B cell (primary cell): Measurements from ENCODE around the gene SLIT3. TPM values are rescaled to one million over a fixed set of nuclear protein-coding genes. Genes with fewer than 3 reads are reported as not detected.

Experiments
- ATAC-seq: fragments of 200-7000 bp; cut with Tn5 transposase; one replicate; pipeline ENCODE4 v1.10.0; 2021; ENCODE audit warnings: low read depth, mild to moderate bottlenecking, moderate number of reproducible peaks, moderate library complexity
- CTCF ChIA-PET: fragments of 350-600 bp; sonication (Branson Sonifier 250); formaldehyde crosslinking; loops from one replicate; lab custom pipeline; 2021; ENCODE audit warnings: antibody characterized with exemption, inconsistent platforms; lab: Charles Lee
- POLR2A ChIA-PET: fragments of 350-600 bp; sonication (Branson Sonifier 250); formaldehyde crosslinking; loops from one replicate; lab custom pipeline; 2021; ENCODE audit warnings: antibody characterized with exemption; lab: Charles Lee
- DNase-seq: peaks from one replicate; pipeline ENCODE4 v3.0.0; 2013
- H2AFZ ChIP-seq: 2 replicates; pipeline ENCODE4 v1.6.1; 2012; ENCODE audit warnings: mild to moderate bottlenecking, low read depth, low read length; ENCODE audit not compliant: insufficient read depth, poor library complexity, severe bottlenecking
- H3K27ac ChIP-seq, 2 donors: 1 replicate in 1 of 2; 2 replicates in 1 of 2; pipeline ENCODE4 v1.5.1; 2012 to 2013; ENCODE audit warnings: low read length in 2 of 2, mild to moderate bottlenecking in 2 of 2, moderate library complexity in 1 of 2
- H3K27me3 ChIP-seq, 4 experiments: fragments of 200-600 bp in 1 of 4; sonication (generic) in 1 of 4; replicated peaks in 1 of 4; 1 replicate in 2 of 4; 2 replicates in 2 of 4; pipeline versions ENCODE4 v1.6.1 to v1.7.0; 2013 to 2016; ENCODE audit warnings: low read length in 3 of 4, mild to moderate bottlenecking in 2 of 4, mixed read lengths in 1 of 4, moderate library complexity in 1 of 4; ENCODE audit not compliant: insufficient read depth in 4 of 4, control insufficient read depth in 3 of 4; ENCODE audit errors: control extremely low read depth in 1 of 4
- H3K36me3 ChIP-seq, 2 experiments: replicated peaks in 1 of 2; 1 replicate in 1 of 2; 2 replicates in 1 of 2; pipeline versions ENCODE4 v1.6.1 to v1.7.1; 2013; ENCODE audit warnings: low read length in 1 of 2; ENCODE audit not compliant: insufficient read depth in 2 of 2, control insufficient read depth in 1 of 2; ENCODE audit errors: control extremely low read depth in 1 of 2, extremely low read depth in 1 of 2
- H3K4me1 ChIP-seq, 2 donors: fragments of 200-600 bp in 1 of 2; sonication (generic) in 1 of 2; 1 replicate in 1 of 2; 2 replicates in 1 of 2; pipeline versions ENCODE4 v1.5.1 to v1.6.1; 2013 to 2017; ENCODE audit warnings: low read length in 2 of 2; ENCODE audit not compliant: control insufficient read depth in 2 of 2, insufficient read depth in 2 of 2
- H3K4me2 ChIP-seq: replicated peaks from 2 replicates; pipeline ENCODE3; 2012; ENCODE audit warnings: mild to moderate bottlenecking, low read depth, low read length; ENCODE audit not compliant: poor library complexity, severe bottlenecking
- H3K4me3 ChIP-seq, 5 experiments: fragments of 200-600 bp in 1 of 5; sonication (generic) in 1 of 5; 1 replicate in 3 of 5; 2 replicates in 2 of 5; pipeline versions ENCODE4 v1.5.1 to v1.7.0; 2011 to 2016; ENCODE audit warnings: low read length in 4 of 5, mild to moderate bottlenecking in 4 of 5, low read depth in 2 of 5, control low read depth in 1 of 5, moderate library complexity in 1 of 5; ENCODE audit not compliant: insufficient read depth in 1 of 5; ENCODE audit errors: control extremely low read depth in 1 of 5, extremely low read depth in 1 of 5
- H3K79me2 ChIP-seq: fragments of 200-600 bp; sonication (generic); one replicate; pipeline ENCODE4 v1.6.0; 2016; ENCODE audit warnings: low read length; ENCODE audit not compliant: control insufficient read depth, insufficient read depth
- H3K9ac ChIP-seq: fragments of 200-600 bp; sonication (generic); 2 replicates; pipeline ENCODE4 v1.6.1; 2017; ENCODE audit warnings: mild to moderate bottlenecking, low read length, moderate library complexity
- H3K9me3 ChIP-seq, 3 donors: one replicate each; pipeline versions ENCODE4 v1.6.1 to v1.7.1; 2013; ENCODE audit warnings: low read length in 2 of 3; ENCODE audit not compliant: control insufficient read depth in 2 of 3, insufficient read depth in 1 of 3; ENCODE audit errors: control extremely low read depth in 1 of 3
- H4K20me1 ChIP-seq: 2 replicates; pipeline ENCODE4 v1.6.0; 2012; ENCODE audit warnings: mild to moderate bottlenecking, low read length; ENCODE audit not compliant: insufficient read depth, control insufficient read depth, poor library complexity, severe bottlenecking
- H3K27ac Mint-ChIP-seq: one replicate; pipeline ENCODE4 v1.8.0; 2021; ENCODE audit warnings: mixed read lengths
- H3K27me3 Mint-ChIP-seq: one replicate; pipeline ENCODE4 v1.8.0; 2021; ENCODE audit warnings: mixed read lengths
- H3K4me1 Mint-ChIP-seq: one replicate; pipeline ENCODE4 v1.8.0; 2021; ENCODE audit warnings: mixed read lengths
- H3K4me3 Mint-ChIP-seq: one replicate; pipeline ENCODE4 v1.8.0; 2021; ENCODE audit warnings: mixed read lengths
- H3K9me3 Mint-ChIP-seq: one replicate; pipeline ENCODE4 v1.8.0; 2022; ENCODE audit warnings: mixed read lengths; ENCODE audit not compliant: insufficient read depth
- EZH2 ChIP-seq: IDR thresholded peaks from 2 replicates; pipeline ENCODE4 v1.6.1; 2012; ENCODE audit warnings: borderline replicate concordance, low read depth, mild to moderate bottlenecking, moderate library complexity, low read length; ENCODE audit not compliant: insufficient read depth, poor library complexity, severe bottlenecking
- whole genome bisulfite sequencing: methylation state at CpG from one replicate; pipeline ENCODE4 v1.1.5; 2013; ENCODE audit warnings: missing lambda C conversion rate; ENCODE audit not compliant: insufficient coverage; 5-methylcytosine and 5-hydroxymethylcytosine counted together
- intact Hi-C: fragments of 100-400 bp; cut with micrococcal nuclease; formaldehyde crosslinking; loops from one replicate; pipeline ENCODE4 v1.10.0; 2022
- polyA plus RNA-seq: library from polyadenylated mRNA; depleted of rRNA; stranded (reverse); fragments of >200 nt; gene quantifications from 2 replicates; pipeline ENCODE4 v1.2.3, GENCODE V29; 2012
- total RNA-seq, 2 donors: library from RNA; stranded (reverse); fragments of 120-200 nt in 1 of 2; gene quantifications; 1 replicate in 1 of 2; 2 replicates in 1 of 2; pipeline versions ENCODE4 v1.2.3 to v1.2.4, GENCODE V29; 2013 to 2022
- TF ChIP-seq, protein P1 (sequence below): fragments of 200-600 bp; IDR thresholded peaks from one replicate; pipeline ENCODE4 v1.8.0; 2022; ENCODE audit warnings: antibody characterized with exemption, mild to moderate bottlenecking

Gene SLIT3
- total and polyA plus RNA-seq, 2 donors (not counting 1 experiment from before 2014, with no cell fraction given), result not detected

DNA sequence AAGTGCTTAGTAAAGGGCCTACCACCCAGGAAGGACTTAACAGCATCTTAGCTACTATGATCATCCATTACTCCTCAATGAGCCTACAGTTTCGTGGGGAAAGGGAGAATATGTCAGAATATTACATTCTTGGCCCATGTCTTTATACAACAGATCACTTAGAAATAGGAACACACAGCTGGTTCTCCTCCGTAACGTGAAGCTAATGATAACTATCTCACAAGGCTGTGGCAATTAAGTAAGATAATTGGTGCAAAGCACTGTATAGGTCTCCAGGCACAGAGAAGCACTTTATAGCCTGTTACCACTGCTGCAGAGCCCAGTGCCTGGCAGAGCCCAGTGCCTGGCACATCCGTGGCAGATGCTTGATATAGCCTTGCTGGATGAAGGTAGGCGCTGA, 347.6 kb downstream of the SLIT3 start:
- intact Hi-C loops, result no loop called here
- Mint-ChIP-seq H3K4me1 (no peaks in the 10 kb centered on the region), H3K4me3 (no peak overlapping the region), H3K27ac (no peak overlapping the region), H3K9me3 (no peaks in the 10 kb centered on the region), H3K27me3 (peaks cover 4% of the 10 kb centered on the region)
- ChIA-PET CTCF (no interaction called here), POLR2A (no interaction called here)
- DNase-seq, result no peak
- Histone ChIP-seq H4K20me1 (no peaks in the 10 kb centered on the region), H3K36me3 (no peaks in the 10 kb centered on the region), H3K9me3 (no peaks in the 10 kb centered on the region), H3K4me3 (no peak overlapping the region), H2AFZ (no peak overlapping the region), H3K9ac (no peak overlapping the region), H3K4me1 (no peaks in the 10 kb centered on the region), H3K4me2 (no peak overlapping the region), H3K79me2 (no peaks in the 10 kb centered on the region), H3K27ac (no peak overlapping the region), H3K27me3 (no peaks in the 10 kb centered on the region)
- 88% methylated on average over 2 of the region's 5 CpGs for WGBS
- ATAC-seq, result no peak
- TF ChIP-seq, protein P1, sequence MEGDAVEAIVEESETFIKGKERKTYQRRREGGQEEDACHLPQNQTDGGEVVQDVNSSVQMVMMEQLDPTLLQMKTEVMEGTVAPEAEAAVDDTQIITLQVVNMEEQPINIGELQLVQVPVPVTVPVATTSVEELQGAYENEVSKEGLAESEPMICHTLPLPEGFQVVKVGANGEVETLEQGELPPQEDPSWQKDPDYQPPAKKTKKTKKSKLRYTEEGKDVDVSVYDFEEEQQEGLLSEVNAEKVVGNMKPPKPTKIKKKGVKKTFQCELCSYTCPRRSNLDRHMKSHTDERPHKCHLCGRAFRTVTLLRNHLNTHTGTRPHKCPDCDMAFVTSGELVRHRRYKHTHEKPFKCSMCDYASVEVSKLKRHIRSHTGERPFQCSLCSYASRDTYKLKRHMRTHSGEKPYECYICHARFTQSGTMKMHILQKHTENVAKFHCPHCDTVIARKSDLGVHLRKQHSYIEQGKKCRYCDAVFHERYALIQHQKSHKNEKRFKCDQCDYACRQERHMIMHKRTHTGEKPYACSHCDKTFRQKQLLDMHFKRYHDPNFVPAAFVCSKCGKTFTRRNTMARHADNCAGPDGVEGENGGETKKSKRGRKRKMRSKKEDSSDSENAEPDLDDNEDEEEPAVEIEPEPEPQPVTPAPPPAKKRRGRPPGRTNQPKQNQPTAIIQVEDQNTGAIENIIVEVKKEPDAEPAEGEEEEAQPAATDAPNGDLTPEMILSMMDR, result no peak
- no peak for TF ChIP-seq EZH2

DNA sequence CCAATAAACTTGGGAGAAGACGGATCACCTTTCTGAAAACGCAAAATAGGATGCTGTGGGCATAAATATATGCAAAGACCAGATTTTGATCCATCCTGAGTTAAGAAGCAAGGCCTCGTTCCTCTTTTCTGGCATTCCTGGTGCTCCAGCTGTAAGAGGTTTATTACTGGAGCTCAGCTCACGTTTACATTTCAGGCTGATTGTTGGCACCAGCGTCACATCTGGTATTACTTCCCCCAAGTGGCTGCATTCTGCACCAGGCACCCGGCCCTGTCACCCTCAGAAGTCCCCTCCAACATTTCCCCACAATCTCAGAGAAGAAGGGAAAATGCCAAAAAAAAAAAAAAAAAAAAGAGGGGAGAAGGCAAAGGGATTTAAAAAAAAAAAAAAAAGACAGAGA, 348.7 kb downstream of the SLIT3 start:
- Histone ChIP-seq H3K4me3 (no peak overlapping the region), H3K79me2 (no peaks in the 10 kb centered on the region), H3K9me3 (no peaks in the 10 kb centered on the region), H3K4me1 (no peaks in the 10 kb centered on the region), H3K27me3 (no peaks in the 10 kb centered on the region), H4K20me1 (no peaks in the 10 kb centered on the region), H3K27ac (no peak overlapping the region), H3K9ac (no peak overlapping the region), H2AFZ (no peak overlapping the region), H3K4me2 (no peak overlapping the region), H3K36me3 (no peaks in the 10 kb centered on the region)
- TF ChIP-seq, protein P1, result no peak
- no peak for TF ChIP-seq EZH2
- no peaks in the 10 kb centered on the region for H3K9me3 Mint-ChIP-seq
- no peak for ATAC-seq
- H3K27me3 Mint-ChIP-seq, result peaks cover 4% of the 10 kb centered on the region
- no peak overlapping the region for H3K4me3 Mint-ChIP-seq
- 88% methylated on average over 5 of the region's 6 CpGs for WGBS
- no peak for DNase-seq
- no peaks in the 10 kb centered on the region for H3K4me1 Mint-ChIP-seq
- intact Hi-C loops, result no loop called here
- CTCF ChIA-PET, result no interaction called here
- POLR2A ChIA-PET, result no interaction called here
- no peak overlapping the region for H3K27ac Mint-ChIP-seq
